ENCODE results near the gene SUPT5H.

Gene SUPT5H

DNA sequence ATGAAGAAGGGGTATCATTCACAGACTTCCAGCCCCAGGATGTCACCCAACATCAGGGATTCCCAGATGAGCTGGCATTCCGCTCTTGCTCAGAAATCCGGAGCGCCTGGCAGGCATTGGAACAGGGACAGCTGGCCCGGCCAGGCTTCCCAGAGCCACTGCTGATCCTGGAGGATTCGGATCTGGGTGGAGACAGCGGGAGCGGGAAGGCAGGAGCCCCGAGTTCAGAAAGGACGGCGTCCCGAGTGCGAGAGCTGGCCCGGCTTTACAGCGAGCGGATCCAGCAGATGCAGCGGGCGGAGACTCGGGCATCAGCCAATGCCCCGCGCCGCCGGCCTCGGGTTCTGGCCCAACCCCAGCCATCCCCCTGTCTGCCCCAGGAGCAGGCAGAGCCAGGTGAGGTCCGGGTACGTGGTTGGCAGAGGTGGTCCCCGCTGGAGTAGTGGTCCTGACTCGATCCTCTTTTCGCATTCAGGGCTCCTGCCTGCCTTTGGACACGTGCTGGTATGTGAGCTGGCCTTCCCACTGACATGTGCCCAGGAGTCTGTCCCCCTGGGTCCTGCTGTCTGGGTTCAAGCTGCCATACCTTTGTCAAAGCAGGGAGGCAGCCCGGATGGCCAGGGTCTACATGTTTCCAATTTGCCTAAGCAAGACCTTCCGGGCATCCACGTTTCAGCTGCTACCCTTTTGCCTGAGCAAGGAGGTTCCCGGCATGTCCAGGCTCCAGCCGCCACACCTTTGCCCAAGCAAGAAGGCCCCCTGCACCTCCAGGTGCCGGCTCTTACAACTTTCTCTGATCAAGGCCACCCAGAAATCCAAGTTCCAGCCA, 21.9 kb upstream of the SUPT5H start:
- DNase-seq (ENCODE audit: extremely low read depth in 1 of 2, low read depth in 1 of 2), result no peak

DNA sequence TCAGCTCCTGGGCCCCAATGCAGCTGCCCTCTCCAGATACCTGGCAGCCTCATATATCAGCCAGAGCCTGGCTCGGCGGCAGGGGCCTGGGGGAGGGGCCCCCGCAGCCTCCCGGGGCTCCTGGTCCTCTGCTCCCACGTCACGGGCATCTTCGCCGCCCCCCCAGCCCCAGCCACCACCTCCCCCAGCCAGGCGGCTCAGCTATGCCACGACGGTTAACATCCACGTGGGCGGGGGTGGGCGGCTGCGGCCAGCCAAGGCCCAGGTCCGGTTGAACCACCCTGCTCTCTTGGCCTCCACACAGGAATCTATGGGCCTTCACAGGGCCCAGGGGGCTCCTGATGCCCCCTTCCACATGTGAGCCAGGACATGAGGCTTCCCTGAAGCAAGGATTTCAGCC, 20.4 kb upstream of the SUPT5H start:
- DNase-seq (ENCODE audit: extremely low read depth in 1 of 2, low read depth in 1 of 2), result no peak

DNA sequence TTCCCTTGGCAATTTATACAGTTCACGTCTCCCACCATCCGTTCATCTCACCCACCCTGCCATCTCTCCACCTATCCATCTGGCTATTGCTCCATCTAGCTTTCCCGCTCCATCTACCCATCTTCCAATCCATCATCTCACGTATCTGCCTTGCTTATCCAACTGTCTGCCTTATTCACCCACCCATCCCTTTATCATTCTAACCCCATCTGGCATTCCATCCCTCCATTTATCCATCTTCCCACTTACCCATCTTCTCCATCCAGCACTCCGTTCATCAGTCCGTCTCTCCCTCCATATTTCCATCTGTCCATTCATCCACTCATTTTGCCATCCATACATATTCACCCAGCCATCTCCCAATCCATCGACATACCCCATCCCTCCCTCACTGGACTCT, 19.6 kb upstream of the SUPT5H start:
- DNase-seq (ENCODE audit: extremely low read depth in 1 of 2, low read depth in 1 of 2), result no peak

DNA sequence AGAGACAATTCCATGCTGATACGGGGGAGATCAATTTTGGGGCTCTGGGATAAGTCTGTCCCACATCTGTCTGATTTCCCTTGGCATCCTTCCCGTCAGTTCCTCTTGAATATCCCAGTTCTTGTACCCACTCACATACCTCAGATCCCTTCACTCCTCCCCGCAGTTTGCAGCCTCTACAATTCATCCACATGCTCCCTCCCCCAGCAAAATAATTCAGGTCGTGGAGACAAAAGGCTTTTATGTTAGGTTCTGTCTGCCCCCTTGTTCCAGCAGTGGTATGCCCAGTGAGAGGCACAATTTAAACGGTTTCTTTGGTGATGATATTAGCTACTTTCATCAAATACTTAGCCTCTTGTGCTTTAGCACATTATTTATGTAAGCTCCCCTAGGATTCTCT, 19.2 kb upstream of the SUPT5H start:
- DNase-seq (ENCODE audit: extremely low read depth in 1 of 2, low read depth in 1 of 2), result no peak

GRCh38 chr19:39427707-39428106, 17.7 kb upstream of the SUPT5H start:
- no peak for DNase-seq (ENCODE audit: extremely low read depth in 1 of 2, low read depth in 1 of 2)

GRCh38 chr19:39428283-39429112, 16.9 kb upstream of the SUPT5H start:
- DNase-seq (ENCODE audit: extremely low read depth in 1 of 2, low read depth in 1 of 2), result no peak

GRCh38 chr19:39430675-39431593, 14.4 kb upstream of the SUPT5H start:
- peak in 1 of 2 donors; percentile 72 for DNase-seq (ENCODE audit: extremely low read depth in 1 of 2, low read depth in 1 of 2)

DNA sequence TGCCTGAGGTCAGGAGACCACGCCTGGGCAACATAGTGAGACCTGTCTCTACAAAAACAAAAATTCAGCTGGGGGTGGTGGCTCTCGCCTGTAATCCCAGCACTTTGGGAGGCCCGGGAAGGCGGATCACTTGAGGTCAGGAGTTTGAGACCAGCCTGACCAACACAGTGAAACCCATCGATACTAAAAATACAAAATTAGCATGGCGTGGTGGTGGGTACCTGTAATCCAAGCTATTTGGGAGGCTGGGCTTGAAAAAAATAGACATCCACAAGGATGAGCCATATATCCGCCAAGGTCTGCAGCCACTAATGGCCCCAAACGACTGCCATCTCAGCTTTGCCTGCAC, 12.7 kb upstream of the SUPT5H start:
- no peak for DNase-seq (ENCODE audit: extremely low read depth in 1 of 2, low read depth in 1 of 2)

GRCh38 chr19:39433480-39434079, 11.8 kb upstream of the SUPT5H start:
- no peak for DNase-seq (ENCODE audit: extremely low read depth in 1 of 2, low read depth in 1 of 2)

DNA sequence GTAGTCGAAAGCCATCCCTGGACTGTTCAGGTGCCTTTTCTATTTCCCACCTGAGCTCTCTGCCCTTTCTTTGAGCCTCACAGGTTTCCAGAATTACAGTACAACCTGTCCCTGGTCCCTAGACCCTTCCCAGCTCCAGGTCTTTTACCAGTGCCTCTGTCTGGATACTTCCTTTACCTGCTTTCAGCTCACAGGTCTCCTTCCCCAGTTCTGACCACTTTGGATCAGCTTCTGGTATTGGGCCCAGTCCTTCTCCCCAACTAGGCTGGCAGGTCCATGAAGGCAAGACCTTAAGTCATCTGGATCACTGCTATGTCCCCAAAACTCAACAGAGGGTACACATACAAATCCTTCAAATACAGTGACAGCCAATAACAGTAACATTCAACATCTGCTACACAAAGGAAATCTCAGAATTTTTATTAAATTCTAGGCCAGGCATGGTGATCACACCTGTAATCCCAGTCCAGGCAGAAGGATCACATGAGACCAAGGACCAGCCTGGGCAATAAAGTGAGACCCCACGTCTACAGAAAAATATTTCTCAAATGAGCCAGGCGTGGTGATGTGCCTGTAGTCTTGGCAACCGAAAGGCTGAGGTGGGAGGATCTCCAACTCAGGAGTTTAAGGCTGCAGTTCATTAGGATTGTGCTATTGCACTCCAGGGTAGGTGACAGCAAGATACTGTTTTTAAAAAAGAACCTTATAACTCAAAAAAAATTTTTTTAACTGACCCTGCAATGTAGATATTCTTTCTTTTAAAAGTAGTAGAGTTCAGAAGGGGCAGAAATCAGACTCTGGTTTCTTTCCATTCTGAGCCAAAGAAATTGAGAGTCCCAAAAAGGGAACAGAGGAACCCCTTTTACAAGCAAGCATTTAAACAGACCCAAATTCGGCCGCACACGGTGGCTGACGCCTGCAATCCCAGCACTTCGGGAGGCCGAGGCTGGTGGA, 11.0 kb upstream of the SUPT5H start:
- no peak for DNase-seq (ENCODE audit: extremely low read depth in 1 of 2, low read depth in 1 of 2)

DNA sequence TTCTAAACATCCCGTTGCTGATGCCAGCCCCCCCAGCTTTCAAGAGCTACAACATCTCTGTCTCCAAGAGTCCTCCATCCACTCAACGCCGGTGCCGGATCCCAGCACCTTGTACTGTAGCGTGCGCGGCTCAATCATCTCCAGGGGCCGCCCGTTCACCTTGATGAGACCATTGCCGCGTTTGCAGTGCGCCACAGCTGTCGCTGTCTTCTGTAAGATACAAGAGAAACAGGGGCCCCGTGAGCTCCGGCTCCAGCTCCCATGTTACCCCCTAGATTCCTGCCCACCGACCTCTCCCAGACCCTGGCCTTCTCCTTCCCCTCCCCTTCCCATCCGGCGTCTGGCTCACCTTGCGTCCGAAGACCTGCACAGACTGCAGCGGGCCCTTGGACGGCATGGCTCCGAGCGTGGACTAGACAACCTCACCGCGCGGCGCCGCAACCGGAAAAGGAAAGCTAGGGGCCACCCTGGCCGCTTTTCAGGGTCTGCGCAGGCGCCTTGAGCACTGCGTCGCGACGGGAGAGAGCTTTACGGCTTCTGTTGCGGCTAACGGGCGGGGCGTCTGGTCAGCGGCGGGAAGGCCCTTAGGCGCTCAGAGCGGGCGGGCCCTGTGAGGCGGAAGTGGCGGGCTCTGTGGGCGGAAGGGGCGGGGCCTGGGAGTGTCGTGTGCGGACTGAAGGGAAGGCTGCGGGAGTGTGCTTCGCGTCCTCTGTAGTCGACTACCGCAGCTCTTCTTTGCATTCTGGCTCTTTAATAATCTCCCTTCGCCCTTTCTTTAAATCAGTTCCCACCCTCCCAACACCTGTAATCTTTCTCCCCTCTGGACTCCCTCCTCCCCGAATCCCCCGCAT, 9.7 kb upstream of the SUPT5H start, which contains the start of gene RPS16:
Gene RPS16, minus strand, starts transcription at position 451 of the 851 bp plus-strand sequence. Its CDS starts 54 bp downstream, at position 397.
- DNase-seq (ENCODE audit: extremely low read depth in 1 of 2, low read depth in 1 of 2), result peak; percentile 99

GRCh38 chr19:39436350-39436716, 9.0 kb upstream of the SUPT5H start:
- no peak for DNase-seq (ENCODE audit: extremely low read depth in 1 of 2, low read depth in 1 of 2)

GRCh38 chr19:39438270-39438934, 7.0 kb upstream of the SUPT5H start:
- no peak for DNase-seq (ENCODE audit: extremely low read depth in 1 of 2, low read depth in 1 of 2)

GRCh38 chr19:39444598-39445195, 685 bp upstream of the SUPT5H start:
- no peak for DNase-seq (ENCODE audit: extremely low read depth in 1 of 2, low read depth in 1 of 2)

DNA sequence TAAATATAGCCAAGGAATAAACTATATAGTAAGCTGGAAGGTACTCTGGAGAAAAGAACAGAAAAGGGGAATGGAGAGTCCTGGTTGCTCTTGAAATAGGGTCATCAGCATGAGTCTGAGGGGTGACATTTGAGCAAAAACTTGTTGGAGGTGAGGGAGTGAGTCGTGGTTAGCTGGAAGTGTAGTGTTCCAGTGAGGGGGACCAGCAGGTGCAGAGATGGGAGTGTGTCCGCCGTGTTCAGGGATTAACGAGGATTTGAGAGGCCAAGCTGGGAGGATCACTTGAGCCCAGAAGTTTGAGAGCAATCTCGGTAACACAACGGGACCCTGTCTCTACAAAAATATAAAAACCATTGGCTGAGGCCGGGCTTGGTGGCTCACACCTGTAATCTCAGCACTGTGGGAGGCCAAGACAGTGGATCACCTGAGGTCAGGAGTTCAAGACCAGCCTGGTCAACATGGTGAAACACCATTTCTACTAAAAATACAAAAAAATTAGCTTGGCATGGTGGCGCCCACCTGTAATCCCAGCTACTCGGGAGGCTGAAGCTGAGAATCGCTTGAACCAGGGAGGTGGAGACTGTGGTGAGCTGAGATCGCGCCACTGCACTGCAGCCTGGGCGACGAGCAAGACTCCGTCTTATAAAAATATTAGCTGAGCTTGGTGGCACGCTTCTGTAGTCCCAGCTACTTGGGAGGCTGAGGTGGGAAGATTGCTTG, 1.1 kb downstream of the SUPT5H start:
- DNase-seq (ENCODE audit: extremely low read depth in 1 of 2, low read depth in 1 of 2), result no peak

DNA sequence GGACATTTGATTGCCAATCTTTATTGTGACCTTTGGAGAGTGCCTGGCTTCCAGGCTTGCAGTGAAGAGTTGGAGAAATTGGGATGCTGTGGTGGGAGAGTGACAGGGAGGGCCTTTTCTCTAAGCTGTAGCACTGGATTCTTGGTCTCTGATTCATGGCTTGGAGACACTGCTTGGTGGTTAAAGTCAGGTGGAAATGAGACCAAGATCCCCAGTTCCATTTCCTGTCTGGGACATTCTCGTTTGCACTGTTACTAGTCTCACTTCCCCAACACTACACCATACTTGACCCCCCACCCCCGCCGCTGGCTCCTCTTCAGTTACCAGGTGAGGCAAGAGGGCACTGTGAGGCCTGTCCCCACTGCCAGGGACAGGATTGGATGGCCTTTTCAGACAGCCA, 2.9 kb downstream of the SUPT5H start:
- DNase-seq (ENCODE audit: extremely low read depth in 1 of 2, low read depth in 1 of 2), result no peak

Data from stimulated activated CD8-positive, alpha-beta memory T cell treated with anti-CD3 and anti-CD28 coated beads, Interleukin-7, amount 100 ng/mL, for 48 hours (primary cell).